NOMO-1 (cell line): ENCODE measurements around the gene CACNG7.
"Not testable (repeated sequence)": the region's sequence is repeated elsewhere in the genome, so short reads cannot be mapped to it uniquely, and the experiment has no call there.

Experiments used
- DNase-seq, 2 experiments: peaks; one replicate each; lab custom pipeline; 2025; ENCODE audit not compliant: unreplicated experiment in 2 of 2; lab: John Stamatoyannopoulos, UW

The CACNG7 gene

GRCh38 chr19:53908935-53909415 lies at the start of gene CACNG7:
Gene CACNG7 (plus strand): TSS chr19:53909278. CDS start chr19:53912832, 3,554 bp downstream.
- no peak for DNase-seq

- DNase-seq = no peak
These were observed 44.7 kb upstream of the CACNG7 start for GRCh38 chr19:53864308-53864836.

GRCh38 chr19:53865523-53865917 lies 43.6 kb upstream of the CACNG7 start:
- DNase-seq = no peak

GRCh38 chr19:53865918-53866864 lies 42.9 kb upstream of the CACNG7 start:
- DNase-seq = peak; percentile 34 to 41

GRCh38 chr19:53866865-53867224 lies 42.2 kb upstream of the CACNG7 start:
- DNase-seq = no peak

- DNase-seq = peak; percentile 96 to 97
These were observed 41.6 kb upstream of the CACNG7 start, which contains the start of gene MYADM for GRCh38 chr19:53867225-53868090. Gene MYADM (plus strand): TSS chr19:53867883. CDS start chr19:53873530, 5,647 bp downstream.

GRCh38 chr19:53868091-53868891 lies 40.8 kb upstream of the CACNG7 start:
- DNase-seq = peak in 1 of 2 experiments; percentile 21

- DNase-seq = peak; percentile 90 to 97
These were observed 39.9 kb upstream of the CACNG7 start for GRCh38 chr19:53868892-53869804.

- not testable (repeated sequence) for DNase-seq
These were observed 39.1 kb upstream of the CACNG7 start for GRCh38 chr19:53869805-53870484.

- DNase-seq = peak; percentile 86 to 88
These were observed 38.6 kb upstream of the CACNG7 start for GRCh38 chr19:53870485-53870844.

- peak; percentile 45 to 82 for DNase-seq
These were observed 37.6 kb upstream of the CACNG7 start for GRCh38 chr19:53871454-53871853.

- no peak for DNase-seq
These were observed 36.3 kb upstream of the CACNG7 start for GRCh38 chr19:53872762-53873161.

- no peak for DNase-seq
These were observed 35.1 kb upstream of the CACNG7 start for GRCh38 chr19:53873773-53874605.

GRCh38 chr19:53874606-53874990 lies 34.5 kb upstream of the CACNG7 start:
- no peak for DNase-seq

GRCh38 chr19:53875602-53876325 lies 33.3 kb upstream of the CACNG7 start:
- DNase-seq = no peak

GRCh38 chr19:53876651-53877224 lies 32.3 kb upstream of the CACNG7 start:
- no peak for DNase-seq

- DNase-seq = no peak
These were observed 31.7 kb upstream of the CACNG7 start for GRCh38 chr19:53877361-53877766.
